GM19023 (cell line): ENCODE data around the gene ZCCHC7.
A peak's percentile ranks its signal among the peaks of the same experiment; 100 is the strongest.
"Not testable (repeated sequence)": the region's sequence is repeated elsewhere in the genome, so short reads cannot be mapped to it uniquely, and the experiment has no call there.

Source experiments
- ATAC-seq: cut with Tn5 transposase; IDR thresholded peaks from one replicate; pipeline ENCODE4 v1.9.1; 2021; ENCODE audit warnings: mild to moderate bottlenecking, moderate library complexity; ENCODE audit not compliant: unreplicated experiment

ZCCHC7 gene

DNA sequence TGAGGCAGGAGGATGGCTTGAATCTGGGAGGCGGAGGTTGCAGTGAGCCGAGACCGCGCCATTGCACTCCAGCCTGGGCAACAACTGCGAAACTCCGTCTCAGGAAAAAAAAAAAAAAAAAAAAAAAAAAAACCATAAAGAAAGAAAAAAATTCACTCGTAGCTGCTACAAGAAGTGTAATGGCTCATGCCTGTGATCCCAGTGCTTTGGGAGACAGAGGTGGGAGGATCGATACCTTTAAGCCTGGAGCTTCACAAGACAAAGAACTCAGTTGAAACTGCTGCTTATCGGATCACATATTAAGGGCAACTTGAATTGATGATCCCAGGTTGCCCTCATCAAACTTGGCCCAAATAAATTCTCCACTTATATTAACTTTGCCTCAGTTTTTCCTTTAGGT lies 1.0 kb upstream of the ZCCHC7 start:
- ATAC-seq, result no peak

- ATAC-seq, result peak; percentile 22
Measured at GRCh38 chr9:37120843-37121335, 515 bp downstream of the ZCCHC7 start.

DNA sequence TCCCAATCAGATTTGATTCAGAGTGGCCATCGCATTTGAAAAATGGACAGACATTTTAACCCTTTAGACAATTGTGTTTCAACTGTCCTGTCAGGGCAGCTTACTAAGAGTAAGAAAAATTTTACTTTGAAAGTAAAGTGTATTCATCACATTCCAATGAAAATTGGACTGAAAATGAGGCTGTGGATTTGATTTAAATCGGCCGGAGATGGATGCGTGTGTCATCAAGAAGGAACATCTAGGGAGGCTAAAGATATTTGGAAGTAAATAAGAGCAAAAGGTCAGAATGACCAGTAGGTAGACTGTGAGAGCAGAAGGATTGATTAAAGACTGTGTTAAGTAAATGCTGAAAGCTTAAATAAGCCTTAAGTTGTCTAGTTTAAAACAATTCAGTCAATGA lies 1.5 kb downstream of the ZCCHC7 start:
- no peak for ATAC-seq

DNA sequence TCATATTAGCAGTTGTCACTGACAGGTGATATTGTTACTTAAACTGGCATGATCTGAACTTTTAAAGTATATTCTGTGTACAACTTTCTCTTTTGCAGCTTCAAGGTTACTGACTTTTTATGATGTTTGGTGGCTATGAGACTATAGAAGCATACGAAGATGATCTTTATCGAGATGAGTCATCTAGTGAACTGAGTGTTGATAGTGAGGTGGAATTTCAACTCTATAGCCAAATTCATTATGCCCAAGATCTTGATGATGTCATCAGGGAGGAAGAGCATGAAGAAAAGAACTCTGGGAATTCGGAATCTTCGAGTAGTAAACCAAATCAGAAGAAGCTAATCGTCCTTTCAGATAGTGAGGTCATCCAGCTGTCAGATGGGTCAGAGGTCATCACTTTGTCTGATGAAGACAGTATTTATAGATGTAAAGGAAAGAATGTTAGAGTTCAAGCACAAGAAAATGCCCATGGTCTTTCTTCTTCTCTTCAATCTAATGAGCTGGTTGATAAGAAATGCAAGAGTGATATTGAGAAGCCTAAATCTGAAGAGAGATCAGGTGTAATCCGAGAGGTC lies 5.9 kb downstream of the ZCCHC7 start:
- no peak for ATAC-seq

DNA sequence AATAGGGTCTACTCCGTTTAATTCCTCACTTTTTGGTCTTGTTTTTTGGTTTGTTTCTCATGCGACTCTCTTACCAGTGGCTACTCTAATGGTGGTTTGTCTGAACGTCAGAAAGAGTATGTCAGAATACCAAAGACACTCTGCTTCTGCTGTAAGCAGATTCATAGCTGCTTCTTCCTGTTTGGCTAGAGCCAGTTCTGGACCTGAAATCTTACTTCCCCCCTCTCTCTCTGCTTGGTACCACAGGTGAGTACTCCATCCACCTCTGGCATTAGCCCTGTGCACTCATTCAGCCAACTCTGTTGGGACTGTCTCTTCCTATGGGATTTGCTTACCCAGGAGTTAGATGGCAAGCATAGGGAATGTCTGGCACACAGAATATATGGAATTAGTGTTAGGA lies 6.6 kb downstream of the ZCCHC7 start:
- no peak for ATAC-seq

DNA sequence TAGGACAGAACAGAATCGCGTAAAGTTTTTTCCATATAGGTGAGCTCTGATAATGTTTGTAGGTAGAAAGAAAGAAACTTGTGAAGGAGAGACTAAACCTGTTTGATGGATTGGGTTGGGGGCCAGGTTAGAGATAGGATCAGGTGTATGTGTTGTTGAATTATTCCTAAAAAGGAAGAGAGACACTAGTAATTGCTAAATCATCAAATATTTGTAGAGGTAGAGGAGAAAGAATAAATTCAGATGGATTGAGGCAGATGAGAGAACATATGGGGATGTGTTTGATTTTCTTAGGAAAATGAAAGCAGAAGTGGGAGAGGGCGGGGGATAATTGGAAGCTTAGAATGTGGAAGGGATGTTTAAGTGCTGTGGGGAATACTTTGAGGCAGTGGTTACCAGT lies 7.7 kb downstream of the ZCCHC7 start:
- no peak for ATAC-seq

GRCh38 chr9:37134166-37134565 lies 13.8 kb downstream of the ZCCHC7 start:
- no peak for ATAC-seq

- no peak for ATAC-seq
Measured at GRCh38 chr9:37141015-37141414, 20.6 kb downstream of the ZCCHC7 start.

- ATAC-seq, result peak; percentile 57
Measured at GRCh38 chr9:37144762-37145161, 24.4 kb downstream of the ZCCHC7 start.

DNA sequence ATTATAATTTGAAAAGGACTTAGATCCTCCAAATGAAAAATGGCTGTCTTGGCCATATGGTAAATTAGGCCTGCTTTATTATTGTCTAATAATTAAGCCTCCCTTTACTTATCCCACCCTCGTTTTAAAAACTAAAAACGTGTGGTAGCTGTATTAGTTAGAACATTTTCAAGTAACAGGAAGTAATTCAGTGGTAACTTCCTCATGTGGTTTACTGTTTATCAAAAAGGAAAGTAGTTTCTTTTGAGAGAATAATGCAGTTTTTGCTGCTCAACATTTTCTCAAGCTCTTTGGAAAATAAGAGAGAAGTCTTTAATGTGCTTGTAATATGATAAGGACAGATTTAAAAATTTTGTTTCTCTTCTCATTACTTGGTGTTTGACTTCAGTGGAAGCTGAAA lies 26.0 kb downstream of the ZCCHC7 start:
- no peak for ATAC-seq

- ATAC-seq, result no peak
Measured at GRCh38 chr9:37148181-37148580, 27.8 kb downstream of the ZCCHC7 start.

DNA sequence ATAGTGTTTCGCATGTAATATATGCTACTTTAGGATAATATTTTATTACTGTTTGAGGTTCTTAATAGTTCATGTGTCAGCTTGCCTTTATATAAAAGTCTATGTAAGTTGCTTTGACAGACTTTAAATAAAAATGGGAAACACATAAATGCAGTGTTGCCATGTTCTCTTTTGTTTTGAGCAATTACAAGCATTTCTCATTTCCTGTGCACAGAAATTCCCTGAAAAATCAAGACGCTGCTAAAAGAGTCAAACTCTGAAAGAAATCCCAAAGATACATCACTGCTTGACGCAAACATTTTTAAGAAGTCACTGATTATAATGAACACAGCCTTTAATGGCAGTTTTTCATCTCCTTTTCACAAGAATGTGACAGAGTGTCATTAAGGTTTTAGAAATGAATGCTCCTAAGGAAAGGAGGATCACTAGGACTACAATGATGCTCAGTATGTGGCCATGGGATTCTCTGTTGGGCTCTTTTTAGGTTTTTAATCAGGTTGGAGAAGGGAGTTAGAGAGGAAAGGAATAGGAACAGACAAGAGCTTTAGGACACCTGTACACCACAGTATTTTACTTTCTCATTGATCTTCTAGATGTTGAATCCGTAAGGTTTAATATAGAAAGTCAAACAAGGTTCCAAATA lies 29.4 kb downstream of the ZCCHC7 start:
- no peak for ATAC-seq

DNA sequence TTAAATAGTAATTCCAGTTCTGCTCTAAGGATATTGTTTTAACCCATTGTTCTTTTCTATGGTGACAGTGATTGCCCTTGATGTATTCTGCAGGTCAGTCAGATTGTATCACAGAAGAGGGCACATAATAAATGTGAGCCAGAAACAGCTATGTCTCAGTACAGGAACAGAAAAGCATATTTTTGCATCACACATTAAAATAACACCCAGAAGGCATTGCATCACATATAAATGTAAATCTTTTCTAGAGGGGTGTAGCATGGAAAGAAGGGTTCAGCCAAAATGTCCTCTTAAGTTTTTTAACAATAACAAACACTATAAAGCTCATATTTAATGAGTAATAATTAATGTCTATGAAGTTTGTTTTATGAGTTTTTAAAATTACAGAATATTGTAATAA lies 30.0 kb downstream of the ZCCHC7 start:
- no peak for ATAC-seq

GRCh38 chr9:37151812-37152211 lies 31.4 kb downstream of the ZCCHC7 start:
- no peak for ATAC-seq

DNA sequence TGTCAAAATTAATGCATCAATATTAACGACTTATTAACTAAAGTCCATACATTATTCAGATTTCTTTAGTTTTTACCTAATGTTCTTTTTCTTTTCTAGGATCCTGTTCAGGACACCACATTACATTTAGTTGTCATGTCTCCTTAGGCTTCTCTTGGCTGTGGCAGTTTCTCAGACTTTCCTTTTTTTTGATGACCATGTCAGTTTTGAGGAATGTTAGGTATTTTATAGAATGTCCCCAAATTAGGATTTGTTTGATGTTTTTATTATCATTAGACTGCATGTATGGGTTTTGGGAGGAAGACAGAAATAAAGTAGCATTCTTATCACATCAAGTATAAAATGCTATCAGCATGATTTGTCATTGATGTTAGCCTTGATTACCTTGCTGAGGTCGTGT lies 32.0 kb downstream of the ZCCHC7 start:
- no peak for ATAC-seq

DNA sequence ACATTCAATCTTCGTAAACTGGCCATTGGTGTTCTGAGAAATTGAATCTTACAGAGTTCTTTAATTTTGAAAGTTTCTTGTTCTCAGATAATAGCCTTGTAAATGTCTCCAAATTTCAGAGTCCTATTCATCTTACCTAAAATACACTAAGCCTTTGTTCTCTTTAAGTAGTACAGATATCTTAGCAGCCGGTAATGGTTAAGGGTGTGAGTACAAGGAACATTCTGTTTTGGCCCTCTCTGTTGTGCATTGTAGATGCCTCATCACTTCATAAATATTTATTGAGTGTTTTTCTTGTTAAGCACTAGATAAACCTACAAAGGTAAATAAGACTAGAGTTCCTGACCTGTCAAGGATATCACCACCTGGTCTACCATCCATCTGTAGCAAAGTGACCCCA lies 35.2 kb downstream of the ZCCHC7 start:
- ATAC-seq, result no peak

DNA sequence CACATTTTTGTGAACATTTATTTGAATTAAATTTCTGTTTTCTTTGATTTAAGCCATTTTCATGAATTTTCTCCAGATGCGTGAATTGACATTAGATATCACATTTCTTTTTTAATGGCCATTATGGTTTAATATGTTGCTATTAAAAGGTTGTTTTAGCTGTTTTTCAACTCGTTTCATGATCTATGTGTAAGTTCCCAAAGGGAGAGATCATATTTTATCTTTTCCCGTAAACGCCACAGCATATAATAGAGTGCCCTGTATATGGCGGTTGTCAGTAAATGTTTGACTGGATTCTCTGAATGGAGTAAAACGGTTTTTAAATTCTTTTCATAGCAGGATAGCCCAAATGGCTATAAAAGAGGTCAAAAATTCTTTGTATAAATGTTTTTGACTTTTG lies 35.8 kb downstream of the ZCCHC7 start:
- ATAC-seq, result no peak

- ATAC-seq, result no peak
Measured at GRCh38 chr9:37156781-37157356, 36.5 kb downstream of the ZCCHC7 start.

- no peak for ATAC-seq
Measured at GRCh38 chr9:37157726-37158377, 37.5 kb downstream of the ZCCHC7 start.

DNA sequence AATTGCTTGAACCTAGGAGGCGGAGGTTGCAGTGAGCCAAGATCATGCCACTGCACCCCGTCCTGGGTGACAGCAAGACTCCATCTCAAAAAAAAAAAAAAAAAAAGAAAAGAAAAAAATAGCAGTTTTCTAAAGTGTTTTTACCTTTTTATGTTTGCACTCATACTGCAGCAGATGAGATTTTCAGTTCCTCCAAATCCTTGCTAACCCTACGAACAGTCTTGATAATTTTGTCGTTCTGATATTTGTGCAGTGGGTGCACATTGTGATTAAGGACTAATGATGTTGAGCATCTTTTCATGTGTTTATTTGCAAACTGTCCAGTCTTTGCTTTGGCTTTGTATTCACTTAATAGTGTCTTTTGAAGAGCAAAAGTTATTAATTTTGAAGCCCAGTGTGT lies 42.9 kb downstream of the ZCCHC7 start:
- no peak for ATAC-seq

- not testable (repeated sequence) for ATAC-seq
Measured at GRCh38 chr9:37164335-37164734, 44.0 kb downstream of the ZCCHC7 start.

DNA sequence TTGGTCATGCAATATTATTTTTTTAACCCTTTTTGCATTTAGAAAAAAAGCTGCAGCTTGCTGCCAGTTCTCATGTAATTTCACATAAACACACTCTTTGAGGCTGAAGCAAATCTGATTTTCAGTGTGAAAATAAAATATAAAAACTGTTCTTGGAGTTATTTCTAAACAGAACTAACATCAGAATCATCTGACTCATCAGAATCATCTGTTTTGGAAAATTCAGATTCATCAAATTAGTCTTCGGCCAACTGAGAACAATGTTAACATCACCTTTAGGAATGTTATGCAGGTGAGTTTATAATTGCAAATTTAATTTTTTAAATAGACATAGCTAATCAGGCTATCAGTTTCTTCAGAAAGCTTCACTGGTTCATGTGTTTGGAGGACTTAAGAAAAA lies 45.3 kb downstream of the ZCCHC7 start:
- no peak for ATAC-seq
